ENCODE results near the gene FAM20A.

The FAM20A gene

DNA sequence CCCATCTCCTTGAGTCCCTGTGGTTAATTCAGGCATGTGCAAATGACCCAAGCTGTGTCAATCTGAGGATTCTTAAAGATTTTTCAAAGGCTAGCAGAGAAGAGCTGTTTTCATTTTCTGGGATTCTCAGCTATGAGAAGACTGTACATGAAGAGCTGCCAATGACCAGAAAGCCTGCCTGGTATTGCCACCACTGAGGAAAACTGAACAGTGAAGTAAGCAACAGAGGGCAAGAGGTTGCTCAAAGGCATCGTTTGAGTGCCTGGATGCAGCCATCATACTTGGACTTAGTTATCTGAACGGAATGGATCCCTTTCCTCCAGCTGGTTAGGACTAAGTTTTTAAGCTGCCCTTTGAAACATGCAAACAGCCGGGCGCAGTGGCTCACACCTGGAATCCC is 38.4 kb downstream of the FAM20A start:
- H3K36me3 ChIP-seq (ENCODE audit: insufficient read depth, low read length), result no peaks in the 10 kb centered on the region
- no peaks in the 10 kb centered on the region for H3K9me3 ChIP-seq (ENCODE audit: low read depth, low read length)
- H3K4me3 ChIP-seq, result no peak overlapping the region
- no peak overlapping the region for H3K9ac ChIP-seq (ENCODE audit: insufficient read length)
- no peak for DNase-seq (ENCODE audit: low read depth, low spot score)
- H3K27ac ChIP-seq, result no peak overlapping the region
- TF ChIP-seq EZH2 (IDR thresholded peaks at IDR 0.05) (no peak), POLR2AphosphoS5 (IDR thresholded peaks at IDR 0.05; ENCODE audit: borderline replicate concordance, low read depth, low read length) (no peak), FOXP2 (optimal IDR thresholded peaks at IDR 0.05; ENCODE audit: control extremely low read depth, extremely low read length, insufficient read depth) (no peak)

DNA sequence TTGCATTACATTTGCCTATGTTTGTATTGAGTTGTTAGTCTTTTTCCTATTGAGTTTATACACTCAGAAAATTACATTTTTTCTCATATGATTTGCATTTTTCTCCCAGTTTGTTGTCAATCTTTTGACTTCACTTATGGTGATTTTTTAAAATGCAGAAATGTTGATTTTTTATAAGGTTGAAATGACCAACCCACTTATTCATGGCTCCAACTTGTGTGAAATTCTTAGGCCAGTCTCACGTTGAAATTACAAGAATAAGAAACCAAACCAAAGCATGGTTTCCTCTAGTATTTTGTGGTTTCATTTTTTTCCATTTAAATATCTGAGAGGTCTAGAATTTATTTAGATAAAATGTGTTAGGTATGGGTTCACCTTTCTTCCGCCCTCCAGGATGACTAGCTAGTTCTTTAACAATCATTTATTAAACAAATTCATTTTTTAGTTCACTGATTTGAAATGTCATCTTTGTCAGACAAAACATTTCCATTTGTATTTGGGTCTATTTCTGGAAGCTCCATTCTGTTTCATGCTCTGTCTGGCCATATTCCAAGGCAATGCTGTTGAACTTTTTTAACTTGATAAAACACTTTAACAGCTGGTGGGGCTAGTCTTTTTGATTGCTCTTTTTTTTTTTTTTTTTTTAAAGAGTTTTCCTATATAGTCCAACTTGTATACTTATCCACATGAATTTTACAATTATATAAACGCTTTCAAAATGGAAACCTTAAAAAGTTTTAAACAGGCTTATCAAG is 40.0 kb downstream of the FAM20A start:
- Histone ChIP-seq H3K9me3 (ENCODE audit: low read depth, low read length) (no peaks in the 10 kb centered on the region), H3K27ac (no peak overlapping the region), H3K4me3 (no peak overlapping the region), H3K36me3 (ENCODE audit: insufficient read depth, low read length) (no peaks in the 10 kb centered on the region), H3K9ac (ENCODE audit: insufficient read length) (no peak overlapping the region)
- DNase-seq (ENCODE audit: low read depth, low spot score), result no peak
- no peak for TF ChIP-seq POLR2AphosphoS5 (IDR thresholded peaks at IDR 0.05; ENCODE audit: borderline replicate concordance, low read depth, low read length)

GRCh38 chr17:68559316-68559715 is 41.9 kb downstream of the FAM20A start:
- Histone ChIP-seq H3K9ac (ENCODE audit: insufficient read length) (no peak overlapping the region), H3K4me3 (no peak overlapping the region)
- TF ChIP-seq EZH2 (IDR thresholded peaks at IDR 0.05) (no peak), POLR2AphosphoS5 (IDR thresholded peaks at IDR 0.05; ENCODE audit: borderline replicate concordance, low read depth, low read length) (no peak), FOXP2 (optimal IDR thresholded peaks at IDR 0.05; ENCODE audit: control extremely low read depth, extremely low read length, insufficient read depth) (no peak)

GRCh38 chr17:68556551-68556950 is 44.6 kb downstream of the FAM20A start:
- H3K9me3 ChIP-seq (ENCODE audit: low read depth, low read length), result no peaks in the 10 kb centered on the region
- no peaks in the 10 kb centered on the region for H3K36me3 ChIP-seq (ENCODE audit: insufficient read depth, low read length)
- H3K27ac ChIP-seq, result no peak overlapping the region
- no peak overlapping the region for H3K9ac ChIP-seq (ENCODE audit: insufficient read length)
- DNase-seq (ENCODE audit: low read depth, low spot score), result no peak
- no peak for TF ChIP-seq FOXP2 (optimal IDR thresholded peaks at IDR 0.05; ENCODE audit: control extremely low read depth, extremely low read length, insufficient read depth)
- no peak for TF ChIP-seq EZH2 (IDR thresholded peaks at IDR 0.05)
- TF ChIP-seq POLR2AphosphoS5 (IDR thresholded peaks at IDR 0.05; ENCODE audit: borderline replicate concordance, low read depth, low read length), result no peak
- H3K4me3 ChIP-seq, result no peak overlapping the region

More at GRCh38 chr17:68559316-68559715, 41.9 kb downstream of the FAM20A start:
- Histone ChIP-seq H3K9me3 (ENCODE audit: low read depth, low read length) (no peaks in the 10 kb centered on the region), H3K36me3 (ENCODE audit: insufficient read depth, low read length) (no peaks in the 10 kb centered on the region), H3K27ac (no peak overlapping the region)
- no peak for DNase-seq (ENCODE audit: low read depth, low spot score)

DNA sequence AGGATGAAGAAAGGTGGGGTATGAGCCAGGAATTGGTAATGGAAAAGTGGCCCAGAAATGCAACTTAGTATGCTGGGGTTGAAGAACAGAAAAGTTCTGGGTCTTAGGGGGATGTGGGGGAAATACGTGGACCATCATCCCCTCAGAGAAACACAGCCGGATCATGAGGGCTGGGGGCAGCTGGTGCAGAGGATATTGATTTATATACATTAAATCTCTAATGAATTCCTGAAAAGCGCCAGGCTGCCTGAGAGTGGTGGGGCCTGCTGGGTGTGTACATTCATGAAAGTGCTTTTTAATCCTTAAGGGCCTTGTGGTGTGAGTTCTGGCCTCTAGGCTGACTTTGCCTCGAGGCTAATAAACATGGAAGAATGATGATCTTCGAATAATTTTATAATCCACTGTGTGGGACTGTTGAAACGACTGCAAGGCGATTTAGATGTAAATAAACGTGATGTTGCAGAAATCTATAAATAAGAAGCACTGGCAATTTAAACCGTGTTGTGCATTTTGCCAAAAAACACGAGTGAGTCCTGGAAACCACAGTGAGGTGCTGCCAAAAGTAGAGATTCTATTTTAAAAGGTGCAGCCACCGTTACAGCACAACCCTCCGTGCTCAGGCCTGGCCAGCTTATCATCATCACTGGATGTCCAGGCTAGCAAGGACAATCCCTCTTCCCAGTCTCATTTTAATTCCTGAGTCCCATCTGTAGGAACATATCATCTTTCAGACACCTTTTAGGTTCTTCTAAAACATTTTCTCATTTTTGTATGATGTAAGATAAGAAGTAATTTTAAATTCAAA is 56.9 kb downstream of the FAM20A start:
- Histone ChIP-seq H3K27ac (no peak overlapping the region), H3K36me3 (ENCODE audit: insufficient read depth, low read length) (no peaks in the 10 kb centered on the region), H3K9me3 (ENCODE audit: low read depth, low read length) (no peaks in the 10 kb centered on the region), H3K9ac (ENCODE audit: insufficient read length) (no peak overlapping the region), H3K4me3 (no peak overlapping the region)
- no peak for DNase-seq (ENCODE audit: low read depth, low spot score)
- TF ChIP-seq POLR2AphosphoS5 (IDR thresholded peaks at IDR 0.05; ENCODE audit: borderline replicate concordance, low read depth, low read length), result no peak
- no peak for TF ChIP-seq FOXP2 (optimal IDR thresholded peaks at IDR 0.05; ENCODE audit: control extremely low read depth, extremely low read length, insufficient read depth)

- Histone ChIP-seq H3K27ac (no peak overlapping the region), H3K36me3 (ENCODE audit: insufficient read depth, low read length) (no peaks in the 10 kb centered on the region), H3K9me3 (ENCODE audit: low read depth, low read length) (no peaks in the 10 kb centered on the region), H3K4me3 (no peak overlapping the region), H3K9ac (ENCODE audit: insufficient read length) (no peak overlapping the region)
- no peak for DNase-seq (ENCODE audit: low read depth, low spot score)
- TF ChIP-seq EZH2 (IDR thresholded peaks at IDR 0.05), result no peak
- TF ChIP-seq FOXP2 (optimal IDR thresholded peaks at IDR 0.05; ENCODE audit: control extremely low read depth, extremely low read length, insufficient read depth), result no peak
- no peak for TF ChIP-seq POLR2AphosphoS5 (IDR thresholded peaks at IDR 0.05; ENCODE audit: borderline replicate concordance, low read depth, low read length)
Measured at GRCh38 chr17:68542698-68543463, 58.3 kb downstream of the FAM20A start.

DNA sequence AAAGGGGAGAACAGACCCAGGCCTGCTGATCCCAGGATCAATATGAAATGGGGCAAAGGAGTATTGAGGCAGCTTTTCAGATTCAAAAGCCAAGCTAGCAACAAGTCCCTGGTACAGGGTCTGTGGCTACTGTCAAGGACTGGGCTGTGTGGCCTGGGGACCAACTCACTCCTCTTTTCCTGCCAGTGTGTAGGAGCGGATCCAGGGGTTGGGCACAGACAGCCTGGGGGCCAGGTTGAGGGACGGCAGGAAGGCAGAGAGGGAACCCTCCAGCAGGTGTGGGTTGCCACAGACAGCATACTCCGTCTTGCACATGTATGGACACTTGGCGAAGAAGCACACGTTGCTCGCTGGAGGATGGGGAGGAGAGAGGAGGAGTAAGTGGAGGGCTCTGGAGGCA is 59.4 kb downstream of the FAM20A start:
- TF ChIP-seq EZH2 (IDR thresholded peaks at IDR 0.05), result no peak
- TF ChIP-seq POLR2AphosphoS5 (IDR thresholded peaks at IDR 0.05; ENCODE audit: borderline replicate concordance, low read depth, low read length), result no peak
- TF ChIP-seq FOXP2 (optimal IDR thresholded peaks at IDR 0.05; ENCODE audit: control extremely low read depth, extremely low read length, insufficient read depth), result no peak
- no peaks in the 10 kb centered on the region; the same call in 1 of the 2 replicates for H3K36me3 ChIP-seq (ENCODE audit: insufficient read depth, low read length)
- no peak for DNase-seq (ENCODE audit: low read depth, low spot score)
- no peak overlapping the region for H3K4me3 ChIP-seq
- H3K9ac ChIP-seq (ENCODE audit: insufficient read length), result no peak overlapping the region
- H3K9me3 ChIP-seq (ENCODE audit: low read depth, low read length), result no peaks in the 10 kb centered on the region
- no peak overlapping the region for H3K27ac ChIP-seq

GRCh38 chr17:68540981-68541380 is 60.2 kb downstream of the FAM20A start:
- no peak overlapping the region for H3K27ac ChIP-seq
- H3K36me3 ChIP-seq (ENCODE audit: insufficient read depth, low read length), result no peaks in the 10 kb centered on the region; the same call in 1 of the 2 replicates
- no peaks in the 10 kb centered on the region for H3K9me3 ChIP-seq (ENCODE audit: low read depth, low read length)
- H3K4me3 ChIP-seq, result no peak overlapping the region
- TF ChIP-seq POLR2AphosphoS5 (IDR thresholded peaks at IDR 0.05; ENCODE audit: borderline replicate concordance, low read depth, low read length), result no peak
- TF ChIP-seq EZH2 (IDR thresholded peaks at IDR 0.05), result no peak
- TF ChIP-seq FOXP2 (optimal IDR thresholded peaks at IDR 0.05; ENCODE audit: control extremely low read depth, extremely low read length, insufficient read depth), result no peak
- DNase-seq (ENCODE audit: low read depth, low spot score), result no peak
- no peak overlapping the region for H3K9ac ChIP-seq (ENCODE audit: insufficient read length)
